Endothelial cell of umbilical vein (primary cell): ENCODE data around the gene EIF3A. TPM values are rescaled to one million over a fixed set of nuclear protein-coding genes. Genes with fewer than 3 reads are reported as not detected.

Experiments
- BruUV-seq: library from RNA; stranded (reverse); fragments of 400-500 nt; replicated peaks from 2 replicates; lab custom pipeline; 2021; lab: Mats Ljungman, UMichigan
- CTCF ChIA-PET: fragments of 300-600, 350-600 bp; sonication (Branson Sonifier 250); formaldehyde crosslinking; loops from one replicate; lab custom pipeline; 2021; ENCODE audit warnings: antibody characterized with exemption, inconsistent platforms; lab: Charles Lee
- POLR2A ChIA-PET: fragments of 300-600, 350-600 bp; sonication (Branson Sonifier 250); formaldehyde crosslinking; loops from one replicate; lab custom pipeline; 2021; ENCODE audit warnings: antibody characterized with exemption, inconsistent platforms; lab: Charles Lee
- DNase-seq: peaks from one replicate; pipeline ENCODE4 v3.0.0-alpha.2; 2011; ENCODE audit warnings: low read depth, low spot score
- FAIRE-seq: peaks from 2 replicates; lab custom pipeline; 2011; peaks lifted over from hg19 to GRCh38; lab: Jason Lieb, UNC
- H2AFZ ChIP-seq: 2 replicates; pipeline ENCODE4 v1.6.0; 2012; ENCODE audit warnings: low read depth, low read length, control low read depth, inconsistent platforms
- H3K27ac ChIP-seq: 2 replicates; pipeline ENCODE4 v1.5.1; 2011; ENCODE audit warnings: low read depth, mild to moderate bottlenecking, control low read depth, low read length, moderate library complexity; ENCODE audit not compliant: insufficient read depth
- H3K27me3 ChIP-seq, 2 experiments: 2 replicates each; pipeline versions ENCODE4 v1.6.0 to v1.6.1; 2011; ENCODE audit warnings: low read length in 2 of 2, mixed read lengths in 1 of 2; ENCODE audit not compliant: control insufficient read depth in 2 of 2, insufficient read depth in 2 of 2
- H3K36me3 ChIP-seq, 2 experiments: 2 replicates in 1 of 2; 3 replicates in 1 of 2; pipeline ENCODE4 v1.5.1; 2011; ENCODE audit warnings: low read length in 2 of 2, mild to moderate bottlenecking in 1 of 2, moderate library complexity in 1 of 2; ENCODE audit not compliant: control insufficient read depth in 2 of 2, insufficient read depth in 2 of 2; ENCODE audit errors: extremely low read depth in 1 of 2
- H3K4me1 ChIP-seq: 3 replicates; pipeline ENCODE4 v1.5.1; 2011; ENCODE audit warnings: mild to moderate bottlenecking, low read length; ENCODE audit not compliant: control insufficient read depth, insufficient read depth; ENCODE audit errors: extremely low read depth
- H3K4me2 ChIP-seq: 2 replicates; pipeline ENCODE4 v1.6.1; 2011; ENCODE audit warnings: low read length, control low read depth, mixed read lengths; ENCODE audit not compliant: insufficient read depth
- H3K4me3 ChIP-seq, 3 experiments: fragments of 200-600 bp in 1 of 3; sonication (generic), shearing (Covaris generic) in 1 of 3; replicated peaks in 1 of 3; 2 replicates each; pipeline ENCODE4 v1.5.1; 2011 to 2016; ENCODE audit warnings: control low read depth in 3 of 3, low read length in 3 of 3, mild to moderate bottlenecking in 2 of 3, inconsistent platforms in 1 of 3, low read depth in 1 of 3, moderate library complexity in 1 of 3; ENCODE audit not compliant: insufficient read depth in 1 of 3
- H3K79me2 ChIP-seq: 2 replicates; pipeline ENCODE4 v1.6.0; 2012; ENCODE audit warnings: low read length, inconsistent platforms; ENCODE audit not compliant: control insufficient read depth, insufficient read depth
- H3K9ac ChIP-seq: replicated peaks from 2 replicates; pipeline ENCODE3; 2011; ENCODE audit warnings: low read length, control low read depth; ENCODE audit not compliant: insufficient read depth; ENCODE audit errors: extremely low read depth
- H3K9me1 ChIP-seq: replicated peaks from 3 replicates; pipeline ENCODE4 v1.6.0; 2011; ENCODE audit warnings: mild to moderate bottlenecking, low read length; ENCODE audit not compliant: control insufficient read depth, insufficient read depth; ENCODE audit errors: extremely low read depth
- H3K9me3 ChIP-seq: replicated peaks from 2 replicates; pipeline ENCODE4 v1.5.1; 2012; ENCODE audit warnings: low read length, inconsistent platforms; ENCODE audit not compliant: control insufficient read depth, insufficient read depth
- H4K20me1 ChIP-seq: replicated peaks from 2 replicates; pipeline ENCODE3; 2011; ENCODE audit warnings: mild to moderate bottlenecking, low read length; ENCODE audit not compliant: control insufficient read depth, insufficient read depth; ENCODE audit errors: extremely low read depth
- EZH2 ChIP-seq: IDR thresholded peaks from 2 replicates; pipeline ENCODE4 v1.6.1; 2012; ENCODE audit warnings: borderline replicate concordance, low read depth, mild to moderate bottlenecking, moderate library complexity, low read length, inconsistent platforms; ENCODE audit not compliant: severe bottlenecking
- FOS ChIP-seq: IDR thresholded peaks from 2 replicates; pipeline ENCODE4 v1.6.1; 2011; ENCODE audit warnings: mild to moderate bottlenecking, low read length, moderate library complexity, borderline replicate concordance; ENCODE audit not compliant: insufficient read depth
- GATA2 ChIP-seq: IDR thresholded peaks from 2 replicates; pipeline ENCODE4 v1.7.0; 2011; ENCODE audit warnings: low read depth, mild to moderate bottlenecking, moderate library complexity, mixed read lengths, low read length; ENCODE audit not compliant: insufficient read length, insufficient read depth
- JUN ChIP-seq: IDR thresholded peaks from 2 replicates; pipeline ENCODE4 v1.6.1; 2011; ENCODE audit warnings: borderline replicate concordance, low read depth; ENCODE audit not compliant: insufficient read length, insufficient read depth
- MYC ChIP-seq: IDR thresholded peaks from one replicate; pipeline ENCODE4 v1.6.1; 2011; ENCODE audit warnings: mild to moderate bottlenecking, low read depth, low read length
- POLR2A ChIP-seq: IDR thresholded peaks from 2 replicates; pipeline ENCODE4 v1.6.1; 2012; ENCODE audit warnings: low read depth, mild to moderate bottlenecking, control low read depth, low read length
- POLR2AphosphoS5 ChIP-seq: IDR thresholded peaks from 2 replicates; pipeline ENCODE4 v1.6.1; 2012; ENCODE audit warnings: low read depth, mild to moderate bottlenecking, control low read depth, low read length, moderate library complexity; ENCODE audit not compliant: insufficient read depth
- dilution Hi-C: fragments of 300-500 bp; cut with MboI; formaldehyde crosslinking; loops from one replicate; pipeline ENCODE4 v1.15.0; 2019; ENCODE audit warnings: low sequenced_read_pairs; ENCODE audit not compliant: extremely low pct_ligation_motif_present
- intact Hi-C: fragments of 100-400 bp; cut with micrococcal nuclease; formaldehyde crosslinking; loops from one replicate; pipeline ENCODE4 v1.10.0; 2022
- polyA plus RNA-seq, 4 experiments: library from polyadenylated mRNA; depleted of rRNA in 3 of 4; stranded (reverse) in 3 of 4; unstranded in 1 of 4; fragments of >200 nt; gene quantifications; 2 replicates each; pipeline versions ENCODE4 v1.2.1 to v1.2.3, GENCODE V29; 2011 to 2012; ENCODE audit warnings: missing spikeins in 1 of 4
- total RNA-seq: library from RNA; stranded (reverse); gene quantifications from 2 replicates; pipeline ENCODE4 v1.2.3, GENCODE V29; 2021
- TF ChIP-seq, protein P1 (sequence below), 2 donors: IDR thresholded peaks; 1 replicate in 1 of 2; 2 replicates in 1 of 2; pipeline ENCODE4 v1.5.1; 2011; ENCODE audit warnings: low read length in 2 of 2, mild to moderate bottlenecking in 2 of 2, moderate library complexity in 2 of 2, control low read depth in 1 of 2, inconsistent platforms in 1 of 2, low read depth in 1 of 2; ENCODE audit not compliant: insufficient read depth in 1 of 2; ENCODE audit errors: extremely low read depth in 1 of 2
- TF ChIP-seq, protein P2 (sequence below): IDR thresholded peaks from 2 replicates; pipeline ENCODE4 v1.6.1; 2011; ENCODE audit not compliant: insufficient read depth, insufficient read length

EIF3A gene
- total and polyA plus RNA-seq, 2 donors (not counting 3 experiments of a cell fraction or from before 2014, with no cell fraction given): 27.6 to 159 TPM

DNA sequence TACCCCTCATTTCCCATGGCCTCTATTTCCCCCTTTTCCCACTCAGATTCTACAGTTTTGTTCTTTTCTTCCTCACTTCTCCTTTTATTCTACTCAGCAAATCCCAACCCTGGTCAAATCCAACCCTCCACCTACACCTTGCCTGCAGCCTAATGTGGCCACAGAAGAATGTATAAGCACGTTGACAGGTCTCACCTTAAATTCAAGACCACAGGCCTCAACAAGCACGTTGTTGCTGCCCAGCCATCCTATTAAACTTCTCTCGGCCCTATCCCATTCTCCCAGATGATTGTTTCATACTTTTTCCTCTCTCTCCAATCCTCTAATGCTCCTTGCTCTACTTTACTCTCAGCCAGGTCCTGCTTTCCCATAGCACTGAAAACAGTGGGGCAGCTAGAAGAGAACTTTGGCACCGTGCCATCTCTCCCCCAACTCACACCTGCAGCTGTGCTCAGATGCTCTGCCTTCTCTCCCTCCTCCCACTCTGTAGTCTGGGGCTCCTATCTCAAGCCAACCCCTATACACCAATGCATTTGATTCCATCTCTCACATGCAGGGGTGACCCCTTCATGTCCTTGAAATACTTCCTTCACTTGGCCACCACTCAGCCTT is 6.8 kb upstream of the EIF3A start:
- ChIA-PET POLR2A (no interaction called here), CTCF (no interaction called here)
- Histone ChIP-seq H4K20me1 (no peaks in the 10 kb centered on the region), H3K9me3 (no peaks in the 10 kb centered on the region), H3K4me2 (no peak overlapping the region), H3K4me1 (no peaks in the 10 kb centered on the region), H3K9ac (no peak overlapping the region), H3K9me1 (no peaks in the 10 kb centered on the region), H3K79me2 (no peaks in the 10 kb centered on the region), H3K27me3 (peaks cover 2 to 5% of the 10 kb centered on the region in 2 experiments), H3K4me3 (no peak overlapping the region), H3K27ac (no peak overlapping the region), H3K36me3 (no peaks in the 10 kb centered on the region), H2AFZ (no peak overlapping the region)
- BruUV-seq: no TSS peak
- no peak for DNase-seq
- intact Hi-C loops (no loop called here), dilution Hi-C loops (no loop called here)
- FAIRE-seq: no peak
- TF ChIP-seq MYC (no peak), GATA2 (no peak), POLR2AphosphoS5 (no peak), EZH2 (no peak), FOS (no peak), JUN (no peak), POLR2A (no peak)
- TF ChIP-seq, protein P1, sequence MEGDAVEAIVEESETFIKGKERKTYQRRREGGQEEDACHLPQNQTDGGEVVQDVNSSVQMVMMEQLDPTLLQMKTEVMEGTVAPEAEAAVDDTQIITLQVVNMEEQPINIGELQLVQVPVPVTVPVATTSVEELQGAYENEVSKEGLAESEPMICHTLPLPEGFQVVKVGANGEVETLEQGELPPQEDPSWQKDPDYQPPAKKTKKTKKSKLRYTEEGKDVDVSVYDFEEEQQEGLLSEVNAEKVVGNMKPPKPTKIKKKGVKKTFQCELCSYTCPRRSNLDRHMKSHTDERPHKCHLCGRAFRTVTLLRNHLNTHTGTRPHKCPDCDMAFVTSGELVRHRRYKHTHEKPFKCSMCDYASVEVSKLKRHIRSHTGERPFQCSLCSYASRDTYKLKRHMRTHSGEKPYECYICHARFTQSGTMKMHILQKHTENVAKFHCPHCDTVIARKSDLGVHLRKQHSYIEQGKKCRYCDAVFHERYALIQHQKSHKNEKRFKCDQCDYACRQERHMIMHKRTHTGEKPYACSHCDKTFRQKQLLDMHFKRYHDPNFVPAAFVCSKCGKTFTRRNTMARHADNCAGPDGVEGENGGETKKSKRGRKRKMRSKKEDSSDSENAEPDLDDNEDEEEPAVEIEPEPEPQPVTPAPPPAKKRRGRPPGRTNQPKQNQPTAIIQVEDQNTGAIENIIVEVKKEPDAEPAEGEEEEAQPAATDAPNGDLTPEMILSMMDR (IDR thresholded peaks at IDR 0.05; ENCODE audit: extremely low read depth in 1 of 2, insufficient read depth in 1 of 2, low read depth in 1 of 2, low read length in 2 of 2): no peak
- TF ChIP-seq, protein P2, sequence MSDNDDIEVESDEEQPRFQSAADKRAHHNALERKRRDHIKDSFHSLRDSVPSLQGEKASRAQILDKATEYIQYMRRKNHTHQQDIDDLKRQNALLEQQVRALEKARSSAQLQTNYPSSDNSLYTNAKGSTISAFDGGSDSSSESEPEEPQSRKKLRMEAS: no peak
